Renal pelvis (tissue), 4 donors: ENCODE results near the gene ZBTB18. TPM values are rescaled to one million over a fixed set of nuclear protein-coding genes. Genes with fewer than 3 reads are reported as not detected.
A peak's percentile ranks its signal among the peaks of the same experiment; 100 is the strongest.

Experiments used
- DNase-seq: peaks from one replicate; pipeline ENCODE4 v3.0.0-alpha.2; 2013
- polyA plus RNA-seq, 3 donors: library from polyadenylated mRNA; unstranded; fragments of 120-200 nt; gene quantifications; one replicate each; pipeline ENCODE4 v1.2.1, GENCODE V29; 2013; ENCODE audit not compliant: insufficient read length in 3 of 3

Gene ZBTB18
- polyA plus RNA-seq, 3 donors: 22.3 to 25.6 (median 25.2) TPM

GRCh38 chr1:244085891-244086290, 34.8 kb downstream of the ZBTB18 start:
- DNase-seq: no peak

GRCh38 chr1:244087021-244087560, 36.0 kb downstream of the ZBTB18 start:
- DNase-seq: no peak

GRCh38 chr1:244087611-244088010, 36.5 kb downstream of the ZBTB18 start:
- no peak for DNase-seq

- no peak for DNase-seq
Measured at GRCh38 chr1:244088161-244088560, 37.1 kb downstream of the ZBTB18 start.

GRCh38 chr1:244089561-244089960, 38.5 kb downstream of the ZBTB18 start:
- DNase-seq: no peak

GRCh38 chr1:244090645-244091044, 39.6 kb downstream of the ZBTB18 start:
- no peak for DNase-seq

GRCh38 chr1:244092293-244092963, 41.3 kb downstream of the ZBTB18 start:
- no peak for DNase-seq

GRCh38 chr1:244092964-244093638, 42.0 kb downstream of the ZBTB18 start:
- DNase-seq: no peak

GRCh38 chr1:244094880-244095528, 43.9 kb downstream of the ZBTB18 start:
- no peak for DNase-seq

GRCh38 chr1:244095529-244095911, 44.4 kb downstream of the ZBTB18 start:
- DNase-seq: no peak

- DNase-seq: no peak
Measured at GRCh38 chr1:244096066-244096610, 45.1 kb downstream of the ZBTB18 start.

- no peak for DNase-seq
Measured at GRCh38 chr1:244096691-244097090, 45.6 kb downstream of the ZBTB18 start.

GRCh38 chr1:244097523-244098405, 46.7 kb downstream of the ZBTB18 start:
- no peak for DNase-seq

GRCh38 chr1:244099258-244099930, 48.3 kb downstream of the ZBTB18 start:
- DNase-seq: no peak

GRCh38 chr1:244100276-244100675, 49.2 kb downstream of the ZBTB18 start:
- DNase-seq: no peak

GRCh38 chr1:244100704-244101453, 49.8 kb downstream of the ZBTB18 start:
- DNase-seq: peak; percentile 45

- no peak for DNase-seq
Measured at GRCh38 chr1:244102046-244102445, 51.0 kb downstream of the ZBTB18 start.

GRCh38 chr1:244102468-244102867, 51.4 kb downstream of the ZBTB18 start:
- no peak for DNase-seq

- DNase-seq: no peak
Measured at GRCh38 chr1:244104309-244105060, 53.4 kb downstream of the ZBTB18 start.
